NCI-H1092 treated with DMSO at 0.1 percent for 48 hours (cell line): ENCODE measurements around the gene ANO2.

Experiments used
- DNase-seq: peaks from one replicate; lab custom pipeline; 2025; lab: John Stamatoyannopoulos, UW

ANO2 gene

DNA sequence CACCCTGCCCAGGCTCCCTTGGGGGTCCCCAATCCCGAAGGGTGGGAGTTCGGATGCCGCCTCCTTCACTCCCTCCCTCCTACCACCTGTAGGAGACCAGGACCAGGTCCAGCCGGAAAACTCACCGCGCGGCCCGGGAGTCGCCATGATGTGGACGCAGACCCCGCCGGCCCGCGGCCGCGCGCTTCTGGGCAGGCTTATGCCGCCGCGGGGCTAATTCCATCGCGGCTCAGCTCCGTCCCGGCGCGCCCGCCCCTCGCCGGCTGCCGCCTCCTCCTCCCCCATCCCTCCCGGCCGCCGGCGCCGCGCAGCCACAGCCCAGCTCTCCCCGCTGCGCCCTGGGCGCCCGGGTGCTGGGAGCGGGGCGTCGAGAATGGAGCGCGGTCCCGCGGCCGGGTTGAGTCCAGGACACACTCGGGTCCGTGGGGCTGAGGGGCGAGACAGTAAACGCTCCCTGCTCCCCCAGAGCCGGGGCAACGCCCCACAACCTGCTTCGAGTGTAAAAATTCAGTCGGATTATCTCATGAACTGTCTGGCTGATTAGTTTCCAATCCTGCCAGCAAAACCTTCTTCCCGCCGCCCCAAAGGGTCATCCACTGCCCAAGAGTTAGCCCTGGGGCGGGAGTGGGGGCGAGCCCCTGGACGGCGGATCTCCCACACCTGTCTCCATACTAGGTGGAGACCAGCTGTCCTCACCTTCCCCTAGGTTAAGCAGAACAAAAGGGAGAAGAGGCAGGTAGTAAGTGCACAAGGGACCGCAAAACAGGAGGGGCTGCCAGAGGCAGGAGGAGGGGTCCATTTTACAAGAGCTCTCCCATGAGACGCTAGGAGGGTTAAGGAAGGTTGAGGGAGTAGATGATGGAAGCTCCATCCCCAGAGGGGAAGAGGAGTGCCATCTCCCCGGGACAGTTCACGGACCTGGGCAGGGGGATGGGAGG lies at the start of gene ANO2:
Gene ANO2 (minus strand): TSS at position 189 of the 938 bp plus-strand sequence. CDS start 42 bp downstream, at position 147.
- no peak for DNase-seq

DNA sequence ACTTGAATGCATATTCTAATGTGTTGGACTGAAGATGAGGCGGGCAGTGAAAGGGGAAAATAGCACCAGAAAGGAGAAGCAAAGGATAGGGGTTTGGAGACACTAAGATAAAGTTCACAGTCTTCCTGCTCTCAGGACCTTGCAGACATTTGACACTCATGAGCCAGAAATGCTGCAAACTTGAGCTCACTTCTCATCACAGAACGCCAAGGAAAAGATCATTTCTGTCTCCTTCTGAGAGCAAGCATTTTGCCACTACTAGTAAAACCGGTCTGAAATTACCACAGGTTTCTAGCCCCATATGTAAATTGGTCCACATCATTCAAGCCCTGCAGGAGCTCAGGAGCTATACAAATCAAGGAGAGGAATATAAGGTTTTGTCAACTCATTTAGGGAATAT lies 44.6 kb upstream of the ANO2 start:
- no peak for DNase-seq

DNA sequence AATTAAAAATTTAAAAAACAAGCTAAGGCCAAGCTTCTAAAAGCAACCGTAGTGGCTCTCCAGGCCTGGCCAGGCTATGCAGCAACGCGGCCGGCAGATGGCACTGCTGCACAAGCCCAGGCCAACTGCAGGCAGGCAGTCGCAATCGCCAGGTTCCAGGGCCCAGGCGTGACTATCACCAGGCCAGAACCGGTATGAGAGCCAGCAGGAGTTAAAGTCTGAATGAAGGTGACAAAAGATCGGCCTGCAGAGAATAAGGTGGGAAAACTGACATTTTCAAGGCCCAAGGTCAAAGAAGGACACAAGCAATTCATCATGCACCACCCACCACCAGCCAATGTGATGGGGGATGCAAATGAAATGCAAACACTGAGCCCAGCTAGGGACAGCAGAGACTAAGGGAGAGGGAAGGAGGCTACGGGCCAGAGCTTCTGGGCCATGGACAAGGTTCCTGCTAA lies 43.6 kb upstream of the ANO2 start:
- peak; percentile 33 for DNase-seq

DNA sequence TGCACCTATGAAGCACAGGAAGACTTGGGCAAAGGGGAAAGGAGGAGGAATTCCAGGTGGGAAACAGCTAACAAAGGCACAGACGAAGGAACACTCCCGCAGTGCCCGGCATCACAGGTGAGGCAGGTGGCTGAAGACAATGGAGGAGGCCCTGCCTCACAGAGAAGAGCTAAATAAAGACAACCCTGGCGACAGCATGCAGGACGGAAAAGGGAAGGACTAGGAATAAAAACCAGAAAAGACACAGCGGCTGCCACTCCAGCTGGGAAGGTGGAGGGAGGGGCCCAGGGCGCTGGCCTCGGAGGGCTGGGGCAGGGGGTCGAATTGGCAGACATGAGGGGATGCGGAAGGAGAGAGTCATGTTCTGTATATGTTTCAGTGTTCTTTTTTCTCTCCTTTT lies 43.0 kb upstream of the ANO2 start:
- DNase-seq: no peak

DNA sequence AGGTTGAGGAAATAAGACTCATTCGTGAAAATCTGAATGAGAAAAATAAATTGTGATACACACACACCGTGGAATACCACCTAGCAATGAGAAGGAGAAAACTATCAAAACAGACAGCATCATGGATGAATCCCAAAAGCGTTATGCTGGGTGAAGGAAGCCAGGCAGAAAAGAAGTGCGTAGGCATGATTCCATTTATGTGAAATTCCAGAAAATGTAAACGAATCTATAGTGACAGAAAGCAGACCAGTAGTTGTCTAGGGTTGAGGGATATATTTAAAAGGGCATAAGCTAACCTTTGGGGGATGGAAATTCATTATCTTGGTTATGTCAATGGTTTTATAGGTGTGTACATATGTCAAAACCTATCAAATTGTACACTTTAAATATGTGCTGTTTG lies 42.5 kb upstream of the ANO2 start:
- DNase-seq: no peak

DNA sequence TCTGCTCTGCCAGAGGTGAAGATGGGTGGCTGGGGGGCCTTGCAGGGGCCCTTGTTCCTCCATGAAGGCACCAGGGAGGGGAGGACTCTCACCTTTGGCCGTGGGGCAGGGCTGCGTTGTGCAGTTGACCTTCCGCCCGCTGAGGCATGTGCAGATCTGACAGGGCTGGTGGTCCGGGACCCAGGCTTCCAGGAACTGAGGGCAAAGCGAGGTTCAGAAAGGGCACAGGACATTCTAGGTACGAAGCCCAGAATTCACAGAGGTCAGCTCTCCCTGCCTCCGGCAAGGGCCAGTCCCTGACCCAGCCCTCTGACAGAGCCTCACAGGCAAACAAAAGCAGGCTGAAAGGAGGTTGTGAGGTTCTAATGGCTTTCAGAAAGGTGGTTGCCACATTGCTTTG lies 40.4 kb upstream of the ANO2 start:
- no peak for DNase-seq

DNA sequence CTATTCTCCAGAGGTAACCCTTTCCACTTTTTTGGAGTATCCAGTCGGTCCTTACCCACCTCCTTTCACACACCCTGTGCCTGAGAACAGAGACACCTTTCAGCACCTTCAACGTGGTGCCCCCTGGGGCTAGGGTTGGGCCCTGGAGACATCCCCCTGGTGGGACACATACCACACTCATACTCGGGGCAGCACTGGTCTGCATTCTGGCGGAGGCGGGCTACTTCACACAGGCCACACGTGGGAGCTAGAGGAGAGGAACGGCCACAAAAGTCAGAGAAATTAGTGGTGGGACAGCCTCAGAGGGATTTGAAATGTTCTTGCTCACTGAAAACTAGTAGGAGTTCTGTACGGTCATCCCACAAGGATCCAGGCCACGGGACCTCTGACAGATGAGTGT lies 39.8 kb upstream of the ANO2 start:
- DNase-seq: no peak

DNA sequence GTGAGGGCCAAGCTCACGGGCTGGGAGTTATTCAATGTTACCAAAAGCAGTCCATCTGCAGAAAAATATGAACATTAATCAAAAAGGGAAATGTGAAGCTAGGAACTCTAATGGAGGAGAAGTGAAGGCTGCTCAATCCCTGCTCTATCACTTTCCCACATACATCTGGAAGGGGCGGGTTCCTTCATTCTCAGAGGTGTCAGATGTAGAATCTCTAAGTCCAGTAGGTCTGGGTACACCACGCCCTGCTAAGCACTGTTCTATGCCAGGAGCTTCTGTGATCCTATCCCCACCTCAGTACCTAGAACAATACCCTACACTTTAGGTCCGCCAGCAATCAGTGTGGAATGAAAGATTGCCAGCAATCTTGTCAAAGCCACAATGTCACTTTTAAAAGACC lies 37.0 kb upstream of the ANO2 start:
- DNase-seq: no peak

DNA sequence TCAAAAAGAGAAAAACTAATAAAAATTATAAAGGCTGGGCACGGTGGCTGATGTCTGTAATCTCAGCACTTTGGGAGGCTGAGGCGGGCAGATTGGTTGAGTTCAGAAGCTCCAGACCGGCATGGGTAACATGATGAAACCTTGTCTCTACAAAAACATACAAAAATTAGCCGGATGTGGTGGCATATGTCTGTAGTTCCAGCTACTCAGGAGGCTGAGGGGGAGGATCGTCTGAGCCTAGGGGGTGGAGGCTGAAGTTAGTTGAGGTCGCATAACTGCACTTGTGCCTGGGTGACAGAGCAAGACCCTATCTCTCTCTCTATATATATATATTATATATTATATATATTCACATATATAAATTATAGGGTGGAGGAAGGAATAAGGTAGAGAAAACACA lies 32.5 kb upstream of the ANO2 start:
- DNase-seq: no peak

DNA sequence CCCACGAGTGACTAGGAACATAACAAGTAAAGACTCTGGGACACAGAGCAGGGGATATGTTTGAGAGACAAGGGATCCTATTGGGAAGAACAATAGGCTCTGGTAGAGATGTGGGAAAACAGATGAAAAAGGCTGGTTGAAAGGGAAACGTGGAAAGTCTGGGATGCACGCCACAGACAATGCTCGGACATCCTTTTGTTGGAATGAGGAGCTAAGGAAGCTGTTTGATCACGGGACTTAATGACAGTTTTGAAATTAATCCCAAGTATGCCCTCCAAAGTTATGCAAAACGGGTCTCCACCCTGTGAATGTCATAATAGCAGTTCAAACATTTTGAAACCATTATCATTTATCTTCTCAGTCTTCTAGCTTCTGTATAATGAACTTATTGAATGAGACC lies 31.7 kb upstream of the ANO2 start:
- no peak for DNase-seq

DNA sequence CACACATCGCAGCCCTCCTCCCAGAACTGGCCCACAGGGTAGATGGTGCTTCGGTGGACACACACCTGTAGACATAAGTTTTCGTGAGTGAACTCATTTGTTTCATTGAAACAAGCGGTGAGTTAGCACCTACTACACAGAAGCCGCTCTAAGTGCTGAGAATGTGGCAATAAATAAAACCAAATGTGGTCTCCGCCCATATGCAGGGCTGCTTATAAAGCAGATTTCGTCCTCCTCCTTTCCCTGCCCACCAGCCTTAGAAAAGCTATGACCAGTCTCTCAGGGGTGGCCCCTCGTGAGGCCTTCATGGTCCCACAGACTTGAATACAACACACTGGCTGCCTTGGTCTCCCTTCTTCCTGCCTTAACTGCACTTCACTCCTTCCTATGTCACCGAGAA lies 31.1 kb upstream of the ANO2 start:
- DNase-seq: no peak

DNA sequence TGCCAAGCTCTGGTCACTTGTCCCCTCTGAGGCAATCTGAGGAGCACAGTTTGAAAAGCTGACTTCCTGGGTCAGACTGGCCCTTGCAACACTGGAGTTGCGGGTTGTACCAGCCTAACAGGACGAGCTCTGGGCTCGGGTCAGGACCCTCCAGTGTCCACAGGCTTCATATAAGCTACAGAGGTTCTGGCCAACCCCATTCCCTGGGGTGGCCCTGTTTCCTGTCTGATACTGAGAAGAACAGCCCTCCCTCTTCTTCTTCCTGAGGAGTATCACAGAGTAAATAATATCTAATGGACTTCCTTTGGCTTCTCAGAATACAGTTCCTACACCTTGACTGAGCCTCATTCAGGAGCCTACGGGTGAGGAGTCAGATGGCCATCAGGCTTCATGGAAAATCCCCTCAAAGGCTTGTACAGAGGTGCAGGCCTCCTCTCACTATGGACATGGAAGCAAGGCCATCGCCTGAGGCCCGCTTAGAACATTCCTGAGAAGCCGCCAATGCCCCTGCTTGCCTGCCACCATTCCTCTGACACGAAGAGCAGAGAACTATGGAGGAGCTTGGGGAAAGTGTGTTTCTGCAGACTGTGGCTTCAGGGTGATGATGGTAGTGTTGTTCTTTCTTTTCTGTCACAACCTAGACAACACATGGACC lies 28.5 kb upstream of the ANO2 start:
- DNase-seq: no peak

DNA sequence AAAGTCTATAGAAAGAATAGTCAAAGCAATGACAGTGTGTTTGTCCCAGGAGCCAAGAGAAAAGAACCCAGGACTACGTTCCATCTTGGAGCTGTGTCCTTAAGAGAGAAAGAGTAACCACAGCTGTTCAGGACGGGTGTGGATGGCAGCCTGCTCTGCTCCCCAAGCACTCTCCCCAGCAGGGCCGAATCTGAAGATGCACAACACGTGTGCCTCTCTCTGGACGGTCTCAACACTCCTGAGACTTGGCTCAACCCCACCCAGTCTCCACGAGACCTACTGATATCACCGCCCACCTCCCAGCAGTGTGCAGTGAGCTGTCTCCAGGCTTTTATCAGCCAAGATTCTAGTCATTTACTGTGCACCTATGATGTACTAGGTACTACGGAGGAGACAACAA lies 27.3 kb upstream of the ANO2 start:
- DNase-seq: no peak

DNA sequence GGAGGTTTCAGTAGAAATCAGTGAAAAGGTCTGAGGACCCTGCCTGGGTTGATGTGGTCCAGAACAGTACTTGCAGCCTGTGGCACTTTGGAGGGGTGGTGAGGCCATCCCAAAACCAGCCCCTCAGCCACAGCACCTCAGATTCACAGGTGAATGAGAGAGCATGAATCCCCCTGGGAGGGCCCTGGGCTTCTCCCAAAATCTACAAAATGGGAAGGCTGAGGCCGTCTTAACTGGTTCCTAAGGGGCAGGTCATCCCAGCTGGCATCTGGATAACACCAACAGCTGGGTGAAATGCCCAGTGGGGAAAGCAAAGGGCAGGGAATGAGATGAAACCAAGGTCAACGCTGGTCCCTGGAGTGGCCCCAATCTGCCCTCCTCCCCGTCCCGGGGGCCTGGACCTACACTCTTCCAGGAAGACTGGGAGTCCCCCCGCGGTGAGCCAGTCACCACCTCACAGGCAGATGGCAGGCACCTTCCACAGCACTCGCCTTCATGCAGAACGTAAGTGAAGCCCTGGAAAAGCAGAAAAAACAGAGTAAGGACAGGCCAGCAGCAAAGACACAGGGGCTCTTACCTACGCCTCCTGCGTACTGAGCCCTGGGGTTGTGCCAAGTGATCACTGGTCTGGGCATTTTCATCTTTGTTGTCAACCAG lies 26.3 kb upstream of the ANO2 start:
- no peak for DNase-seq

DNA sequence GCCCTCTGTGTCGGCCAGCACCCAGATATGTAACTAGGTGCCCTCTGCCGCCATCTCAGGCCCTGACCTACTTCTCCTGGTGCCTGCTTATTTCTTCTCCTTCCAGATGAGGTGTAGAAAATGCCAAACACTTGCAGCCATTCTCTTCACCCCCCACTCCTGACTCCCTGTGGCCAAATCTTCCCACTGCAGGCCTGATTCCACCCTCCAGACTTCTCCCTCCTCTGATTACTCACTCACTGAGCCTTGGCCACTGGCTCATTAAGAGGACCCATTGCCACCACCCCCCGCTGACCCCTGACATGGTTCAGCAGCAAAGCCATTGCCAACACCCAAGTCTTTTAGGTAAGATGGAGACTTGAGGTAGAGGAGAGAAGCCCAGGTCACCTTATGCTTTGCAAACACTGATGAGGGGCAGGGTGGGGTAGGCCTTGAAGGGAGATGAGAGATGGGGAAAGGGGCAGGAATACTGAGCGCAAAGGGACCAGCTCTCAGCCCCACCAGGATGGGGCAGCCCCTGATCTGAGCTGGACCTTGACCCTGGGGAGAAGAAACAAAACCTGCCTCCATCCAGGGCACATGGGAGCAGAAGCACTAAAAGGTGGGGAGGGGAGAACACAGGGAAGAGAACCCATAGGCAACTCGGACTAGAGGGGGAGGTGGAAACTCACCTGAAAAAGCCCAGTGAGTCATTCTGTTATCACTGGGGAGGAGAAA lies 25.1 kb upstream of the ANO2 start:
- no peak for DNase-seq

DNA sequence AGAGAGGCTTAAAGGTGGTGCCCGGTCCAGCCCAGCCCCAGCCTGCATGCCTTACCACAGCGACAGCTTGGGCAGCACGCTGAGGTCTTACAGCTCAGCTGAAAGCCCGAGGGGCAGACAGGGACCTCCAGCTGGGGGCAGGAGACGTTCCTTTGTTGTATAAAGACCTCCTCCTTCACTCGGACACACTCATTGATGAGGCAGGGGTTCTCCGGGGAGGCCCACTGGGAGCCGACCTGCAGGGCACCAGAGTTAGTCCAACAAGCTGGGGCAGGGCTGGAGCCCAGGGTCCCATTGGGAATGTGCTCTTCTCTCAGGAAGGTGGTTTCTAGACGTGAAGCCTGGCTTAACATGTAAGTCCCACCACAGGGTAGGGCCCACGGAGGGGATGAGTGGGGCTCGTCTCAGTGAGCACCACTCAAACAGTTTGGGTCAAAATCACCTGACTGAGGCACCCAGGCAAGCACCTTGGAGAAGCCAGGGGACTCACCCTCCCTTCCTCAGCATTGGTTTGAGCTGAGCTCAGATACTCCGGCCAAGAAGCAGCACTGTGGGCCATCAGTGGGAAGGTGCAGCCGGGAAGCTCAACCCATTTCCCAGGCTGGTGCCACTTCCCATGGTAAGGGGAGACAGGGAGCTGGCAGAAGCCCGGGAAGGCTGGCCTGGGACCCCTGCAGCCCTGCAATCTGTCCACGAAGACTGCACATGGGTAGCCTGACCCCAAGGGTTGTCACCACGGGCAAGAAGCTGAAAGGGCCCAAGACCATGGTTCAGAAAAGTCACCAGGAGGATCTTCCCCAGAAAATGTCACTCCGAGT lies 24.3 kb upstream of the ANO2 start:
- DNase-seq: no peak

DNA sequence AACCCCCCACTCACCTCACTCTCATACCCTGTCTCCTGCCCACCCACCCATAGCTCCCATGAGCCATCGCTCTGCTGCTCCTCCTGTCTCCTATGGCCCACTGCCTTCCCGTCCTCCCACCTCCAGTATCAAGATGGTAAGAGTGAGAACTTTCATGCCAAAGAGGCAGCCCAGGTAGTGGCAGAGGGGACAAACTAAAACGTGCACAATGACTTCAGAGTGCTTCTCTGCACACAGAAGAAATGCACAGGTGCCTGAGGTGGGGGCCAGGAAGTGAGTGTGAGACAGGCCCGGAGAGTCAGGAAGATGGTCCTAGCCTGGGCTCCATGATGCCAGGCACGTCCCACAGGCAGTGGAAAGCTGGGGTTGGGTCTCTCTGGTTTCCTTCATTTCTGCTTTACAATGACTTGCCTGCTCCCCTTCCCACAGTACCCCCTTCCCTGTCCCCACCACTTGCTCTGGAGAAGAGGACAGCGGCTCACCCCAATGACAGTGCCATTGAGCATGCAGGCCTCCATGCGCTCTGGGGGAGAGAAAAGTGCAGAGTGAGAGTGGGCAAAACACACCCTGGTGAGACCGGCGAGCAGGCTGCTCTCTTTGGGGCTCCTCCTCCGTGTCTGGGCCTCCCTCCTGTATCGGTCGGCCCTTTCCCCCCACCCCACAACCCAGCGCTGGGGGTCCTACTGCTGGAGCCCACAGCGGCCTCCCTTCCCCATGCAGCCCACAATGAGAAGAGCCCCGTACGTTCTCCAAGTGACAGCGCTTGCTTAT lies 22.8 kb upstream of the ANO2 start:
- no peak for DNase-seq

DNA sequence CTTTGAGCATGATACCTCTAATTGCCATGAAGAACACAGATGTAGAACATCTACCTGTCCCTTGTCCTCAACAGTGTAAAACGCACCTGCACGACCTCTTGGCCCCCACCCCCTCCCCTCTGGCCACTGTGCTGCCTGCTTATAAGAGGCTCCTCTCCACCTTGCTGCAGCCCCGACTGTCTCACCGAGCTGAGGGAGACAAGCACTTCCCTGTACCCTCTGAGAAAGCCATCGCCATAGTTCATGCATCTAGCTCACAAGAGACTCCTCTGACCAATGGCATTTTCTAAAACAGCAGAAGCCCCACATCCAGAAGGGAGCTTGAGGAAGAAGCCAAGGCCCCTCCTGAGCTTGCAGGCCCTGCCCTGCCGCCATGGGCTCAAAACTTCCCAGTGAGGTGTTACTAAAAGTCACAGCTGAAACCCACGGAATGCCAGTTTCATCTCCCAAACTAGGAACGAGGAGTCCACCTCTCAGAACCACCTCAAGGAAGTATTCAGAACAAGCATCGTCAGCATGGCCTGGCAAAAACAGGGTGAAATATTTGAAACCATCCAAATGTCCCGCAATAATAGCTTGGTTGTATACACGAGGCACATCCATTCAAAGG lies 21.5 kb upstream of the ANO2 start:
- DNase-seq: no peak

DNA sequence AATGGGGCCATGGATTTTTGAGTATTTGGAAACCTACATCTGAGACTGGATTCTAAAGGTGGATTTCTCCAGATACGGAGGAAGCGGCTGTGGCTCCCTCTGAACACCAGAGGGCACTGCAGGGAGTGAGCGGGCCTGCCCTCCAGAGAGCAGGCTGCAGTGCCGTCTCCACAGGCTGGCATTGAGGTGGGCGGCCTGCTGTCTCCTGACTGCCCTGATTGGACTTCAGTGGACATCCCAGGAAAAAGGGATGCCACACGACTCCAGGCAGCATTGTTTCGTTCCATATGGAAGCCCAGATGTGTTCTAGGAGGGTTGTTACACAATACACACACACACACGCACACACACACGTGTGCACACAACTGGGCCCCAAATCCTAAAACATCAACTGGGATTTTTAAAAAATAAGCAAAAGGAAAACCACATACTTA lies 20.9 kb upstream of the ANO2 start:
- DNase-seq: peak; percentile 12
